HS-5 (cell line): ENCODE results near the gene TAF4.
"Not testable (repeated sequence)": the region's sequence is repeated elsewhere in the genome, so short reads cannot be mapped to it uniquely, and the experiment has no call there.

Experiments used
- DNase-seq: peaks from one replicate; pipeline ENCODE4 v3.0.0-alpha.2; 2012; ENCODE audit warnings: low read depth

The TAF4 gene

GRCh38 chr20:61979701-61980635 is 85.7 kb downstream of the TAF4 start:
- DNase-seq, result no peak

GRCh38 chr20:61979090-61979489 is 86.6 kb downstream of the TAF4 start:
- no peak for DNase-seq

- no peak for DNase-seq
Measured at GRCh38 chr20:61978491-61978890, 87.2 kb downstream of the TAF4 start.

GRCh38 chr20:61977419-61977786 is 88.3 kb downstream of the TAF4 start:
- no peak for DNase-seq

GRCh38 chr20:61976644-61977418 is 88.8 kb downstream of the TAF4 start:
- no peak for DNase-seq

GRCh38 chr20:61976263-61976643 is 89.4 kb downstream of the TAF4 start:
- DNase-seq, result no peak

- no peak for DNase-seq
Measured at GRCh38 chr20:61975407-61976129, 90.1 kb downstream of the TAF4 start.

- no peak for DNase-seq
Measured at GRCh38 chr20:61974357-61974665, 91.4 kb downstream of the TAF4 start.

GRCh38 chr20:61973515-61974356 is 91.9 kb downstream of the TAF4 start:
- DNase-seq, result no peak

- no peak for DNase-seq
Measured at GRCh38 chr20:61972636-61973508, 92.8 kb downstream of the TAF4 start.

GRCh38 chr20:61971595-61971994 is 94.1 kb downstream of the TAF4 start:
- DNase-seq, result not testable (repeated sequence)

- DNase-seq, result no peak
Measured at GRCh38 chr20:61970357-61970756, 95.3 kb downstream of the TAF4 start.

- no peak for DNase-seq
Measured at GRCh38 chr20:61969806-61970205, 95.9 kb downstream of the TAF4 start.

GRCh38 chr20:61968932-61969331 is 96.7 kb downstream of the TAF4 start:
- DNase-seq, result no peak

GRCh38 chr20:61968036-61968810 is 97.5 kb downstream of the TAF4 start:
- DNase-seq, result no peak

- DNase-seq, result no peak
Measured at GRCh38 chr20:61967300-61967699, 98.4 kb downstream of the TAF4 start.

- DNase-seq, result no peak
Measured at GRCh38 chr20:61966492-61967244, 99.0 kb downstream of the TAF4 start.

GRCh38 chr20:61965606-61966491 is 99.8 kb downstream of the TAF4 start:
- no peak for DNase-seq
